ENCODE results near the gene HIRA. TPM values are rescaled to one million over a fixed set of nuclear protein-coding genes. Genes with fewer than 3 reads are reported as not detected.

The HIRA gene
- total and polyA plus RNA-seq, 11 donors: 3.7 to 25.4 (median 17.3) TPM

GRCh38 chr22:19393704-19394103 lies 37.8 kb downstream of the HIRA start:
- Histone ChIP-seq H3K27me3 (no peaks in the 10 kb centered on the region), H3K9me3 (no peaks in the 10 kb centered on the region), H3K4me3 (no peak overlapping the region), H3K4me1 (peaks cover 0 to 6% (median 0%) of the 10 kb centered on the region in 12 donors), H3K27ac (no peak overlapping the region), H3K36me3 (peaks cover 0 to 100% (median 96%) of the 10 kb centered on the region in 9 donors)
- no peak for ATAC-seq
- intact Hi-C loops (cut with DNase I): loop anchor here in 1 of 10 donors (10.0 kb wide), 1 partner anchor 209 kb away; no protein-coding TSS in a partner anchor
- no peak for TF ChIP-seq POLR2A (IDR thresholded peaks at IDR 0.05)
- 79 to 97% (median 94%) methylated on average over 5 of the region's 5 CpGs for WGBS, 4 donors
- DNase-seq: no peak

- intact Hi-C loops (cut with DNase I): loop anchor here in 1 of 10 donors (10.0 kb wide), 1 partner anchor 77 kb away; no protein-coding TSS in a partner anchor
- DNase-seq (no peak), ATAC-seq (no peak)
- WGBS, 4 donors: 87 to 99% (median 96%) methylated on average over 7 of the region's 7 CpGs
- TF ChIP-seq POLR2A (IDR thresholded peaks at IDR 0.05) (no peak), CTCF (IDR thresholded peaks at IDR 0.05) (no peak)
- no peak overlapping the region for H3K27ac ChIP-seq
- H3K27me3 ChIP-seq: no peaks in the 10 kb centered on the region
- peaks cover 0 to 6% (median 0%) of the 10 kb centered on the region in 12 donors for H3K4me1 ChIP-seq
- no peak overlapping the region for H3K4me3 ChIP-seq
- peaks cover 0 to 100% (median 96%) of the 10 kb centered on the region in 9 donors for H3K36me3 ChIP-seq
- no peaks in the 10 kb centered on the region for H3K9me3 ChIP-seq
Measured at GRCh38 chr22:19387575-19387974, 44.0 kb downstream of the HIRA start.

- Histone ChIP-seq H3K4me3 (no peak overlapping the region), H3K27me3 (no peaks in the 10 kb centered on the region), H3K9me3 (no peaks in the 10 kb centered on the region), H3K36me3 (peaks cover 0 to 100% (median 96%) of the 10 kb centered on the region in 9 donors), H3K27ac (no peak overlapping the region), H3K4me1 (peaks cover 0 to 6% (median 0%) of the 10 kb centered on the region in 12 donors)
- no peak for TF ChIP-seq POLR2A (IDR thresholded peaks at IDR 0.05)
- TF ChIP-seq CTCF (IDR thresholded peaks at IDR 0.05): no peak
- intact Hi-C loops (cut with DNase I): loop anchor here in 1 of 10 donors (10.0 kb wide), 1 partner anchor 78 kb away; no protein-coding TSS in a partner anchor
- ATAC-seq (no peak), DNase-seq (no peak)
- 59 to 79% (median 65%) methylated on average over 2 of the region's 2 CpGs for WGBS, 4 donors
Measured at GRCh38 chr22:19387038-19387437, 44.5 kb downstream of the HIRA start.

GRCh38 chr22:19386248-19386647 lies 45.3 kb downstream of the HIRA start:
- H3K27me3 ChIP-seq: no peaks in the 10 kb centered on the region
- DNase-seq: no peak
- H3K4me3 ChIP-seq: no peak overlapping the region
- ATAC-seq: no peak
- peaks cover 0 to 6% (median 0%) of the 10 kb centered on the region in 12 donors for H3K4me1 ChIP-seq
- H3K9me3 ChIP-seq: no peaks in the 10 kb centered on the region
- intact Hi-C loops (cut with DNase I): loop anchor here in 1 of 10 donors (10.0 kb wide), 1 partner anchor 79 kb away; no protein-coding TSS in a partner anchor
- TF ChIP-seq POLR2A (IDR thresholded peaks at IDR 0.05) (no peak), CTCF (IDR thresholded peaks at IDR 0.05) (no peak)
- peaks cover 0 to 100% (median 97%) of the 10 kb centered on the region in 9 donors for H3K36me3 ChIP-seq
- no peak overlapping the region for H3K27ac ChIP-seq
- 86 to 100% (median 96%) methylated on average over 1 to 2 of the region's 2 CpGs for WGBS, 4 donors
